Liver (tissue), 9 donors: ENCODE results near the gene TRIM6. TPM values are rescaled to one million over a fixed set of nuclear protein-coding genes. Genes with fewer than 3 reads are reported as not detected.
"Not testable (repeated sequence)": the region's sequence is repeated elsewhere in the genome, so short reads cannot be mapped to it uniquely, and the experiment has no call there.

Experiments
- DNase-seq: peaks from one replicate; pipeline ENCODE4 v3.0.0-alpha.2; 2017; ENCODE audit warnings: low spot score
- H3K27ac ChIP-seq, 2 donors: one replicate each; pipeline ENCODE4 v1.7.0; 2013; ENCODE audit warnings: inconsistent platforms in 2 of 2, low read length in 2 of 2, control low read depth in 1 of 2, low read depth in 1 of 2, mild to moderate bottlenecking in 1 of 2
- H3K27me3 ChIP-seq, 4 donors: one replicate each; pipeline versions ENCODE4 v1.6.1 to v1.7.0; 2013; ENCODE audit warnings: low read length in 3 of 4, inconsistent platforms in 1 of 4, mild to moderate bottlenecking in 1 of 4, moderate library complexity in 1 of 4; ENCODE audit not compliant: control insufficient read depth in 4 of 4, insufficient read depth in 4 of 4
- H3K36me3 ChIP-seq, 4 donors: one replicate each; pipeline versions ENCODE4 v1.6.1 to v1.7.0; 2013; ENCODE audit warnings: low read length in 3 of 4, mild to moderate bottlenecking in 3 of 4, low read depth in 1 of 4, moderate library complexity in 1 of 4; ENCODE audit not compliant: control insufficient read depth in 4 of 4, insufficient read depth in 3 of 4
- H3K4me1 ChIP-seq, 4 donors: one replicate each; pipeline versions ENCODE4 v1.6.1 to v1.7.0; 2013; ENCODE audit warnings: low read length in 3 of 4, mild to moderate bottlenecking in 3 of 4, moderate library complexity in 1 of 4; ENCODE audit not compliant: control insufficient read depth in 4 of 4, insufficient read depth in 4 of 4
- H3K4me3 ChIP-seq, 3 donors: one replicate each; pipeline versions ENCODE4 v1.6.1 to v1.7.0; 2013; ENCODE audit warnings: low read length in 3 of 3, control low read depth in 1 of 3, low read depth in 1 of 3, mild to moderate bottlenecking in 1 of 3
- H3K9ac ChIP-seq, 2 donors: one replicate each; pipeline ENCODE4 v1.7.0; 2013; ENCODE audit warnings: low read length in 2 of 2, mild to moderate bottlenecking in 2 of 2, moderate library complexity in 2 of 2, control low read depth in 1 of 2, low read depth in 1 of 2
- H3K9me3 ChIP-seq, 4 donors: one replicate each; pipeline versions ENCODE4 v1.6.1 to v1.7.0; 2013; ENCODE audit warnings: low read length in 3 of 4; ENCODE audit not compliant: control insufficient read depth in 4 of 4
- ATF3 ChIP-seq: IDR thresholded peaks from 2 replicates; pipeline ENCODE4 v1.6.1; 2016; ENCODE audit warnings: antibody characterized with exemption
- EGR1 ChIP-seq, 2 donors: IDR thresholded peaks; 2 replicates each; pipeline ENCODE4 v1.6.1; 2016 to 2018; ENCODE audit warnings: antibody characterized with exemption in 2 of 2, low read depth in 2 of 2
- FOXA1 ChIP-seq: IDR thresholded peaks from 2 replicates; pipeline ENCODE4 v1.6.1; 2016; ENCODE audit warnings: antibody characterized with exemption
- FOXA2 ChIP-seq: IDR thresholded peaks from 2 replicates; pipeline ENCODE4 v1.6.1; 2016; ENCODE audit warnings: antibody characterized with exemption
- GABPA ChIP-seq, 2 donors: IDR thresholded peaks in 1 of 2; conservative IDR thresholded peaks in 1 of 2; 2 replicates each; pipeline ENCODE4 v1.6.1; 2016; ENCODE audit warnings: antibody characterized with exemption in 2 of 2, mild to moderate bottlenecking in 1 of 2, moderate library complexity in 1 of 2
- HNF4A ChIP-seq, 2 donors: conservative IDR thresholded peaks; 2 replicates each; pipeline ENCODE4 v1.6.1; 2016; ENCODE audit warnings: antibody characterized with exemption in 2 of 2, mild to moderate bottlenecking in 2 of 2
- HNF4G ChIP-seq: IDR thresholded peaks from 2 replicates; pipeline ENCODE4 v1.6.1; 2016; ENCODE audit warnings: antibody characterized with exemption
- JUND ChIP-seq, 2 donors: IDR thresholded peaks; 2 replicates each; pipeline ENCODE4 v1.6.1; 2016; ENCODE audit warnings: antibody characterized with exemption in 2 of 2
- MAX ChIP-seq: IDR thresholded peaks from 2 replicates; pipeline ENCODE4 v1.6.1; 2016; ENCODE audit warnings: antibody characterized with exemption
- NR2F2 ChIP-seq: IDR thresholded peaks from 2 replicates; pipeline ENCODE4 v1.6.1; 2016; ENCODE audit warnings: antibody characterized with exemption
- RAD21 ChIP-seq, 2 donors: IDR thresholded peaks; 2 replicates each; pipeline ENCODE4 v1.6.1; 2016; ENCODE audit warnings: antibody characterized with exemption in 2 of 2, mild to moderate bottlenecking in 2 of 2
- REST ChIP-seq: IDR thresholded peaks from 2 replicates; pipeline ENCODE4 v1.6.1; 2016; ENCODE audit warnings: antibody characterized with exemption, mild to moderate bottlenecking
- RXRA ChIP-seq, 2 donors: IDR thresholded peaks; 2 replicates each; pipeline ENCODE4 v1.6.1; 2017 to 2018; ENCODE audit warnings: antibody characterized with exemption in 2 of 2, mild to moderate bottlenecking in 1 of 2
- SP1 ChIP-seq: IDR thresholded peaks from 2 replicates; pipeline ENCODE4 v1.6.1; 2018; ENCODE audit warnings: antibody characterized with exemption, mild to moderate bottlenecking
- TAF1 ChIP-seq: conservative IDR thresholded peaks from 2 replicates; pipeline ENCODE4 v1.6.1; 2016; ENCODE audit warnings: antibody characterized with exemption, mild to moderate bottlenecking
- YY1 ChIP-seq: IDR thresholded peaks from 2 replicates; pipeline ENCODE4 v1.6.1; 2016; ENCODE audit warnings: antibody characterized with exemption, mild to moderate bottlenecking
- ZBTB33 ChIP-seq: IDR thresholded peaks from 2 replicates; pipeline ENCODE4 v1.6.1; 2016; ENCODE audit warnings: antibody characterized with exemption
- WGBS: extraction: QIAGEN DNeasy Blood & Tissue Kit; methylation state at CpG from one replicate; pipeline ENCODE4 v1.1.7; 2013; 5-methylcytosine and 5-hydroxymethylcytosine counted together
- polyA plus RNA-seq, 2 donors: library from polyadenylated mRNA; stranded (reverse) in 1 of 2; unstranded in 1 of 2; fragments of 200-250 nt in 1 of 2; fragments of >200 nt in 1 of 2; fragmentation: Nextera tagmentation in 1 of 2; extraction: Ambion mirVana in 1 of 2; gene quantifications; one replicate each; pipeline versions ENCODE4 v1.2.1 to v1.2.3, GENCODE V29; 2013 to 2015
- total RNA-seq, 2 donors: library from RNA; depleted of rRNA; stranded (reverse); fragments of >200 nt; gene quantifications; one replicate each; pipeline ENCODE4 v1.2.3, GENCODE V29; 2014
- TF ChIP-seq, protein P1 (sequence below): fragments of 150-350 bp; IDR thresholded peaks from 2 replicates; pipeline ENCODE4 v1.5.1; 2017; ENCODE audit warnings: improper control_type of control experiment, low read depth, low read length; ENCODE audit not compliant: missing input control
- donor health status: healthy.
- donor health status: healthy.
- donor health status: healthy.
- donor health status: healthy.
- donor health status: healthy.

The TRIM6 gene
- total and polyA plus RNA-seq, 4 donors, result 0.39 to 5.3 (median 0.58) TPM

DNA sequence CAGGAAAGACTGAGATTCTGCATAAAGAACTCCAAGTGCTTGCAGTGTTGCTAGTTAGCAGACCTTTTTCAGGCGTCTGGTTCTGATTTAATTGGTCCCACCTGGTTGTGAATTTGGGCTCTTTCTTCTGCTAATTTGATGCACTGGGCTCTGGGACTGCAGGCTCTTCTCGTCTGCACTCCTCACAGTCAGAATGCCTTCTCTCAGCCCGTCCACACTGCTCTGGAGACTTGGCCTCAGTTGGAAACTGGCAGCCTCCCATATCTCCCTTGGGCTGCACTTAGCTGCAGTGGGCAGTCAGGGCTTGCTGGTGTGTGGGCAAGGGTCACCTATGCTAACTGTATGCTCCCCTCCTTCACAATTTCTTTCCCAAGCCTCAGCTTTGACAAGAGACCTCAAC is 1.5 kb downstream of the TRIM6 start (continued):
- TF ChIP-seq MAX (no peak), HNF4G (no peak), NR2F2 (no peak), GABPA (IDR thresholded peaks at IDR 0.05 in 1 of 2, conservative IDR thresholded peaks at IDR 0.05 in 1 of 2) (no peak), RAD21 (IDR thresholded peaks at IDR 0.05) (no peak), TAF1 (no peak), EGR1 (IDR thresholded peaks at IDR 0.05; ENCODE audit: low read depth in 2 of 2) (no peak), YY1 (no peak), RXRA (IDR thresholded peaks at IDR 0.05) (no peak), SP1 (no peak), ATF3 (no peak), HNF4A (conservative IDR thresholded peaks at IDR 0.05) (no peak)

DNA sequence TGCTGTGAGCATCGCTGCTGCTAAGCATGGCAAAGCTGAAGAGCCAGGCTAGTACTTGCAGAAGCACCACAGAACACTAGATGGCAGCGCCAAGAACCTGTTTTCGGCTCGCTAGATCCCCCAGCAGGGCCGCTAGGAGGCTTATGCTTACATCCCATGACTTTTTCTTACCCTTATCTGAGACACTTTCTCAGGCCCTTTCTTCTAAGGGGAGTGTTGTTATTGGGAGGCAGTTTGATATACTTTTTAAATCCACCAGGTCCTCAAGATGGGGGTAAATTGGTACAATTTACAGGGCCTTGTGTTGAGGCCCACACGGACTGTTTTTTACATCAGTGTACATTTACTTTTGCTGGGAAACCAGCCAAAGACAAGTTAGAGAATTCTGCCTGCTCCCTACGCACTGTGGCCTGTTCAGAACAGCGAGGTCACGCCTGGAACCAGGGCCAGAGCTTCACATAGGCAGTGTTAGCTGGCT is 4.0 kb downstream of the TRIM6 start:
- 30% methylated on average over 9 of the region's 9 CpGs for WGBS
- TF ChIP-seq RXRA (IDR thresholded peaks at IDR 0.05), result peak in 1 of 2 donors; percentile 35
- no peak for TF ChIP-seq GABPA (IDR thresholded peaks at IDR 0.05 in 1 of 2, conservative IDR thresholded peaks at IDR 0.05 in 1 of 2)
- TF ChIP-seq JUND (IDR thresholded peaks at IDR 0.05), result no peak
- TF ChIP-seq HNF4A (conservative IDR thresholded peaks at IDR 0.05), result peak in 1 of 2 donors; percentile 27
- peak; percentile 27 for TF ChIP-seq SP1
- TF ChIP-seq HNF4G, result peak; percentile 22
- TF ChIP-seq EGR1 (IDR thresholded peaks at IDR 0.05; ENCODE audit: low read depth in 2 of 2), result no peak
- no peak for TF ChIP-seq MAX
- TF ChIP-seq REST, result no peak
- TF ChIP-seq, protein P1, sequence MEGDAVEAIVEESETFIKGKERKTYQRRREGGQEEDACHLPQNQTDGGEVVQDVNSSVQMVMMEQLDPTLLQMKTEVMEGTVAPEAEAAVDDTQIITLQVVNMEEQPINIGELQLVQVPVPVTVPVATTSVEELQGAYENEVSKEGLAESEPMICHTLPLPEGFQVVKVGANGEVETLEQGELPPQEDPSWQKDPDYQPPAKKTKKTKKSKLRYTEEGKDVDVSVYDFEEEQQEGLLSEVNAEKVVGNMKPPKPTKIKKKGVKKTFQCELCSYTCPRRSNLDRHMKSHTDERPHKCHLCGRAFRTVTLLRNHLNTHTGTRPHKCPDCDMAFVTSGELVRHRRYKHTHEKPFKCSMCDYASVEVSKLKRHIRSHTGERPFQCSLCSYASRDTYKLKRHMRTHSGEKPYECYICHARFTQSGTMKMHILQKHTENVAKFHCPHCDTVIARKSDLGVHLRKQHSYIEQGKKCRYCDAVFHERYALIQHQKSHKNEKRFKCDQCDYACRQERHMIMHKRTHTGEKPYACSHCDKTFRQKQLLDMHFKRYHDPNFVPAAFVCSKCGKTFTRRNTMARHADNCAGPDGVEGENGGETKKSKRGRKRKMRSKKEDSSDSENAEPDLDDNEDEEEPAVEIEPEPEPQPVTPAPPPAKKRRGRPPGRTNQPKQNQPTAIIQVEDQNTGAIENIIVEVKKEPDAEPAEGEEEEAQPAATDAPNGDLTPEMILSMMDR, result peak; percentile 70
- TF ChIP-seq RAD21 (IDR thresholded peaks at IDR 0.05), result peak; percentile 82 to 86
- no peak for TF ChIP-seq FOXA2
- no peak for TF ChIP-seq ZBTB33
- TF ChIP-seq FOXA1, result no peak
- Histone ChIP-seq H3K4me1 (peaks cover 0 to 11% (median 6%) of the 10 kb centered on the region in 4 donors), H3K9ac (no peak overlapping the region), H3K4me3 (no peak overlapping the region), H3K9me3 (no peaks in the 10 kb centered on the region), H3K27me3 (no peaks in the 10 kb centered on the region), H3K27ac (peak overlapping the region in 1 of 2 donors; percentile 6), H3K36me3 (no peaks in the 10 kb centered on the region)
- DNase-seq, result peak; percentile 52

- H3K4me1 ChIP-seq, H3K4me3 ChIP-seq, H3K27me3 ChIP-seq, H3K27ac ChIP-seq, H3K36me3 ChIP-seq, DNase-seq, H3K9ac ChIP-seq, H3K9me3 ChIP-seq: not testable (repeated sequence)
- WGBS, result 95% methylated on average over 4 of the region's 4 CpGs
Measured at GRCh38 chr11:5602791-5603190, 6.4 kb downstream of the TRIM6 start.
